DND-41 (cell line): Measurements from ENCODE around the gene PIAS2.

Experiments used
- EZH2 ChIP-seq: IDR thresholded peaks from 3 replicates; pipeline ENCODE4 v1.6.1; 2012; ENCODE audit warnings: borderline replicate concordance, low read depth, mild to moderate bottlenecking, moderate library complexity, low read length, inconsistent platforms; ENCODE audit not compliant: severe bottlenecking
- TF ChIP-seq, protein P1 (sequence below): IDR thresholded peaks from 2 replicates; pipeline ENCODE4 v1.5.1; 2012; ENCODE audit warnings: borderline replicate concordance, low read length, moderate library complexity, mild to moderate bottlenecking; ENCODE audit not compliant: poor library complexity, severe bottlenecking; ENCODE audit errors: extremely low read depth

DNA sequence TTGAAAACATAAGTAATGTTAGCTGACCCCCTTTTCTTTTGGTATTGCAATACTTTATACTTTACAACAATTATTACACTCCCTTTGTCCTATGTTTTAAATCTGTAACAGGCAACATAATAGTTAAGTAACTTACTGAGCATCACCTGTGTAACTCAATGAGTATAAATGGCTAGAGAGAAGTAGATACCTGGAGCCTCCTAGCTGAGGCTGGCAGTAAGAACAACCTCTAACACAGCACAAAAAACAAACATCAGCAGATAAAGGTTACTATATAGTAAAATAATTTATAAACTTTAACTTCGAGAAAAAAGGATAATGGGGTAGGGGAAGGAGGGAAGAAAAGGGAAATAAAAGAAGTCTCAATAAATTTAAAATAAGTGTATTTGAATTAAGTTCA, 87.4 kb downstream of the PIAS2 start:
- TF ChIP-seq, protein P1, sequence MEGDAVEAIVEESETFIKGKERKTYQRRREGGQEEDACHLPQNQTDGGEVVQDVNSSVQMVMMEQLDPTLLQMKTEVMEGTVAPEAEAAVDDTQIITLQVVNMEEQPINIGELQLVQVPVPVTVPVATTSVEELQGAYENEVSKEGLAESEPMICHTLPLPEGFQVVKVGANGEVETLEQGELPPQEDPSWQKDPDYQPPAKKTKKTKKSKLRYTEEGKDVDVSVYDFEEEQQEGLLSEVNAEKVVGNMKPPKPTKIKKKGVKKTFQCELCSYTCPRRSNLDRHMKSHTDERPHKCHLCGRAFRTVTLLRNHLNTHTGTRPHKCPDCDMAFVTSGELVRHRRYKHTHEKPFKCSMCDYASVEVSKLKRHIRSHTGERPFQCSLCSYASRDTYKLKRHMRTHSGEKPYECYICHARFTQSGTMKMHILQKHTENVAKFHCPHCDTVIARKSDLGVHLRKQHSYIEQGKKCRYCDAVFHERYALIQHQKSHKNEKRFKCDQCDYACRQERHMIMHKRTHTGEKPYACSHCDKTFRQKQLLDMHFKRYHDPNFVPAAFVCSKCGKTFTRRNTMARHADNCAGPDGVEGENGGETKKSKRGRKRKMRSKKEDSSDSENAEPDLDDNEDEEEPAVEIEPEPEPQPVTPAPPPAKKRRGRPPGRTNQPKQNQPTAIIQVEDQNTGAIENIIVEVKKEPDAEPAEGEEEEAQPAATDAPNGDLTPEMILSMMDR, result no peak
- no peak for TF ChIP-seq EZH2
